GM12891 (cell line): ENCODE data around the gene ST3GAL3.

ENCODE experiments used
- DNase-seq: peaks from one replicate; pipeline ENCODE4 v3.0.0; 2011; ENCODE audit warnings: low spot score; ENCODE audit not compliant: insufficient read length
- FAIRE-seq: peaks from 2 replicates; lab custom pipeline; 2011; peaks lifted over from hg19 to GRCh38; lab: Jason Lieb, UNC
- PAX5 ChIP-seq: IDR thresholded peaks from 2 replicates; pipeline ENCODE4 v1.6.1; 2011; ENCODE audit warnings: low read length, moderate library complexity, mild to moderate bottlenecking; ENCODE audit not compliant: insufficient read depth, severe bottlenecking
- POLR2A ChIP-seq: IDR thresholded peaks from 2 replicates; pipeline ENCODE4 v1.6.1; 2011; ENCODE audit warnings: low read depth, low read length, control low read depth
- POLR2AphosphoS5 ChIP-seq: IDR thresholded peaks from 2 replicates; pipeline ENCODE4 v1.6.1; 2011; ENCODE audit warnings: low read depth, low read length, control low read depth
- POU2F2 ChIP-seq: IDR thresholded peaks from 2 replicates; pipeline ENCODE4 v1.6.1; 2011; ENCODE audit warnings: low read depth, mild to moderate bottlenecking, control low read depth, low read length, moderate library complexity
- SPI1 ChIP-seq: IDR thresholded peaks from 2 replicates; pipeline ENCODE4 v1.6.1; 2011; ENCODE audit warnings: low read depth, low read length, control low read depth
- TAF1 ChIP-seq: IDR thresholded peaks from 2 replicates; pipeline ENCODE4 v1.6.1; 2011; ENCODE audit warnings: low read depth, low read length, control low read depth

ST3GAL3 gene

GRCh38 chr1:43750083-43750482 is 42.7 kb downstream of the ST3GAL3 start:
- FAIRE-seq (no peak), DNase-seq (no peak)
- TF ChIP-seq POLR2A, result no peak
- no peak for TF ChIP-seq TAF1
- TF ChIP-seq POLR2AphosphoS5, result no peak
- TF ChIP-seq SPI1, result no peak
- no peak for TF ChIP-seq PAX5
- no peak for TF ChIP-seq POU2F2

GRCh38 chr1:43753422-43753821 is 46.1 kb downstream of the ST3GAL3 start:
- FAIRE-seq (peak; percentile 78), DNase-seq (no peak)
- TF ChIP-seq POU2F2 (no peak), TAF1 (no peak), POLR2AphosphoS5 (no peak), SPI1 (peak; percentile 66; the same call in 1 of the 2 replicates), PAX5 (no peak)

- FAIRE-seq (no peak), DNase-seq (no peak)
- TF ChIP-seq PAX5 (no peak), SPI1 (no peak), POLR2A (no peak), POU2F2 (no peak), POLR2AphosphoS5 (no peak), TAF1 (no peak)
Measured at GRCh38 chr1:43754892-43755291, 47.6 kb downstream of the ST3GAL3 start.

GRCh38 chr1:43757343-43758053 is 50.2 kb downstream of the ST3GAL3 start:
- no peak for DNase-seq
- FAIRE-seq, result no peak
- TF ChIP-seq POLR2A (no peak), POU2F2 (no peak), TAF1 (no peak), POLR2AphosphoS5 (no peak), SPI1 (no peak), PAX5 (no peak)

- TF ChIP-seq PAX5 (no peak), POLR2AphosphoS5 (no peak), POU2F2 (no peak), POLR2A (no peak), TAF1 (no peak), SPI1 (no peak)
- no peak for DNase-seq
- no peak for FAIRE-seq
Measured at GRCh38 chr1:43760745-43761317, 53.5 kb downstream of the ST3GAL3 start.

GRCh38 chr1:43763497-43763973 is 56.2 kb downstream of the ST3GAL3 start:
- FAIRE-seq (peak; percentile 95), DNase-seq (peak; percentile 34)
- TF ChIP-seq POLR2A (no peak), POU2F2 (no peak; the same call in 1 of the 2 replicates), TAF1 (no peak), PAX5 (no peak), POLR2AphosphoS5 (no peak), SPI1 (no peak)

GRCh38 chr1:43764581-43764980 is 57.2 kb downstream of the ST3GAL3 start:
- FAIRE-seq, result peak; percentile 45
- TF ChIP-seq POLR2A (no peak), POLR2AphosphoS5 (no peak), TAF1 (no peak), SPI1 (no peak), PAX5 (no peak), POU2F2 (no peak)

GRCh38 chr1:43766086-43766784 is 58.9 kb downstream of the ST3GAL3 start:
- FAIRE-seq, result peak; percentile 43
- no peak for TF ChIP-seq POLR2AphosphoS5
- no peak for TF ChIP-seq PAX5
- no peak for TF ChIP-seq POLR2A
- TF ChIP-seq POU2F2, result no peak
- TF ChIP-seq TAF1, result no peak
- TF ChIP-seq SPI1, result no peak
- no peak for DNase-seq

More at GRCh38 chr1:43764581-43764980, 57.2 kb downstream of the ST3GAL3 start:
- DNase-seq, result no peak
